Ovary (tissue), 9 donors: Measurements from ENCODE around the gene SGK1. TPM values are rescaled to one million over a fixed set of nuclear protein-coding genes. Genes with fewer than 3 reads are reported as not detected.
"Not testable (repeated sequence)": the region's sequence is repeated elsewhere in the genome, so short reads cannot be mapped to it uniquely, and the experiment has no call there.

ENCODE experiments used
- DNase-seq, 5 donors: peaks; one replicate each; pipeline ENCODE4 v3.0.0-alpha.2; 2019 to 2020
- H3K27ac ChIP-seq, 2 donors: fragments of 200-600 bp; one replicate each; pipeline versions ENCODE4 v1.5.1 to v1.8.0; 2019 to 2022
- H3K27me3 ChIP-seq: fragments of 200-600 bp; one replicate; pipeline ENCODE4 v1.8.0; 2022
- H3K36me3 ChIP-seq: fragments of 200-600 bp; sonication (generic); one replicate; pipeline ENCODE4 v1.5.1; 2019
- H3K4me1 ChIP-seq: one replicate; pipeline ENCODE4 v1.8.1; 2013; ENCODE audit warnings: mild to moderate bottlenecking, moderate library complexity; ENCODE audit not compliant: insufficient read depth
- H3K4me3 ChIP-seq: fragments of 200-600 bp; sonication (generic); one replicate; pipeline ENCODE4 v1.5.1; 2017
- H3K9me3 ChIP-seq, 2 donors: fragments of 200-600 bp in 1 of 2; sonication (generic) in 1 of 2; one replicate each; pipeline versions ENCODE4 v1.5.1 to v1.8.1; 2013 to 2019; ENCODE audit warnings: mild to moderate bottlenecking in 1 of 2, moderate library complexity in 1 of 2
- EP300 ChIP-seq: sonication (generic); formaldehyde crosslinking; IDR thresholded peaks from one replicate; pipeline ENCODE4 v1.6.1; 2017; ENCODE audit warnings: antibody characterized with exemption
- POLR2A ChIP-seq: fragments of 450-650 bp; IDR thresholded peaks from one replicate; pipeline ENCODE4 v1.6.1; 2017; ENCODE audit warnings: antibody characterized with exemption, mild to moderate bottlenecking, moderate library complexity
- WGBS, 3 donors: extraction: QIAGEN DNeasy Blood & Tissue Kit in 1 of 3; methylation state at CpG; one replicate each; pipeline versions ENCODE4 v1.1.5 to v1.1.7; 2013 to 2017; 5-methylcytosine and 5-hydroxymethylcytosine counted together
- intact Hi-C, 4 donors: fragments of 100-400 bp; cut with DNase I; formaldehyde crosslinking; loops; one replicate each; pipeline versions ENCODE4 v1.11.0 to v1.15.1; 2022 to 2023
- polyA plus RNA-seq, 2 donors: library from polyadenylated mRNA; stranded (reverse); fragments of 200-250 nt in 1 of 2; fragments of 350-450 nt in 1 of 2; fragmentation: Illumina TruSeq in 1 of 2; extraction: RNeasy Lipid Tissue Mini Kit (QIAGEN cat#74804) in 1 of 2; gene quantifications; one replicate each; pipeline ENCODE4 v1.2.3, GENCODE V29; 2013 to 2014
- total RNA-seq, 7 donors: library from RNA; depleted of rRNA in 2 of 7; stranded (reverse); fragments of >200 nt in 2 of 7; fragmentation: NEBNext Ultra II Directional in 3 of 7; extraction: Animal tissue kit (Norgen Biotek cat#: 25700) in 3 of 7; gene quantifications; one replicate each; pipeline versions ENCODE4 v1.1.0 to v1.2.4, GENCODE V29; 2016 to 2023
- TF ChIP-seq, protein P1 (sequence below), 3 donors: fragments of 450-650 bp in 2 of 3; fragments of 200-600 bp in 1 of 3; IDR thresholded peaks; one replicate each; pipeline versions ENCODE4 v1.5.1 to v1.8.0; 2016 to 2022; ENCODE audit warnings: antibody characterized with exemption in 3 of 3, mild to moderate bottlenecking in 1 of 3
- donor health status: DM: no; HTN: no; CAD: no; lungs with moderate emphysema.
- donor health status: DM: no; HTN: no; CAD: no.
- donor health status: Bipolar disorder and iron deficiency.
- donor health status: DM: yes; HTN: yes; CAD: no.
- donor health status: DM: no; HTN: no; CAD: no.
- donor health status: DM: yes; HTN: yes; CAD: no.

Gene SGK1
- total and polyA plus RNA-seq, 9 donors: 124 to 610 (median 174) TPM

DNA sequence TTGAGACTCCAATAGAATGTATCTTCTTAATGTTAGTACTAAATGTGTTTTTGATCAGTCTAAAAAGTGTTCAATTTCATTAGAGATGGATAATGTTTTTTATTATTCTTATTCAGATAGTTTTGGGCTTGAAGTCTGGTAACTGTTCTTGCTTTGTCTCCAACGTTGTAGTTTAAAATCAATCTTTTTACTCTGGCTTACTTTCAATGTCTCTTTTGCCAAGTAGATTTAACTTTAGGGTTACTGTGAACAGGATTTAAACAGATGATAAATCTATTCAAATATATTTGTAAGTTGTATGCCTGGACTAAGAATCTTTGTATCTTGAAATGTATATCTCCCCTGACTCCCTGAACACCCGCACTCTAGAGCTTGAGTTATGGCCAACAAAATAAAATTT, 51.1 kb downstream of the SGK1 start:
- Histone ChIP-seq H3K4me3 (no peak overlapping the region), H3K27me3 (no peaks in the 10 kb centered on the region), H3K27ac (no peak overlapping the region), H3K9me3 (no peaks in the 10 kb centered on the region), H3K4me1 (peaks cover 3% of the 10 kb centered on the region), H3K36me3 (no peaks in the 10 kb centered on the region)
- no peak for DNase-seq
- intact Hi-C loops: no loop called here
- WGBS, 3 donors: 44 to 52% (median 45%) methylated on average over 2 of the region's 2 CpGs
- TF ChIP-seq POLR2A (no peak), EP300 (no peak)
- TF ChIP-seq, protein P1, sequence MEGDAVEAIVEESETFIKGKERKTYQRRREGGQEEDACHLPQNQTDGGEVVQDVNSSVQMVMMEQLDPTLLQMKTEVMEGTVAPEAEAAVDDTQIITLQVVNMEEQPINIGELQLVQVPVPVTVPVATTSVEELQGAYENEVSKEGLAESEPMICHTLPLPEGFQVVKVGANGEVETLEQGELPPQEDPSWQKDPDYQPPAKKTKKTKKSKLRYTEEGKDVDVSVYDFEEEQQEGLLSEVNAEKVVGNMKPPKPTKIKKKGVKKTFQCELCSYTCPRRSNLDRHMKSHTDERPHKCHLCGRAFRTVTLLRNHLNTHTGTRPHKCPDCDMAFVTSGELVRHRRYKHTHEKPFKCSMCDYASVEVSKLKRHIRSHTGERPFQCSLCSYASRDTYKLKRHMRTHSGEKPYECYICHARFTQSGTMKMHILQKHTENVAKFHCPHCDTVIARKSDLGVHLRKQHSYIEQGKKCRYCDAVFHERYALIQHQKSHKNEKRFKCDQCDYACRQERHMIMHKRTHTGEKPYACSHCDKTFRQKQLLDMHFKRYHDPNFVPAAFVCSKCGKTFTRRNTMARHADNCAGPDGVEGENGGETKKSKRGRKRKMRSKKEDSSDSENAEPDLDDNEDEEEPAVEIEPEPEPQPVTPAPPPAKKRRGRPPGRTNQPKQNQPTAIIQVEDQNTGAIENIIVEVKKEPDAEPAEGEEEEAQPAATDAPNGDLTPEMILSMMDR (IDR thresholded peaks at IDR 0.05): no peak

DNA sequence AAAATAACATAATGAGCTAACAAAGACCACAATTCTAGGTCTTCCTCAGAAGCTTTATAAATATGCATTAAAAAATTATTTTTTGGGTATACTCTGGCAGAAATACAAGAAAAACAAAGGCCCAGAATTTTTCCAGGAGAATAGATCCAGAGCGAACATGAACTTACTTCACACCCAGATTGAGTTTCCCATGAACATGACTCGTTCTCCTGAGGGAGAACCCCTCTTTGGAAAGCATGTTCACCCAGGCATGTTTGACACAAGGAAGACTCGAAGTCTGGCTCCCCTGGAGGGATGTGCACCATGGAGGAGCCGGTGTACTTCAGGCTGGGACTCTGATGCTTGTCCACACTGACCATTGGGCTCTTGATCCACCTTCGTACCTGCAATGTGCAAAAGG, 56.1 kb downstream of the SGK1 start:
- 94 to 96% (median 94%) methylated on average over 5 of the region's 5 CpGs for WGBS, 3 donors
- intact Hi-C loops: no loop called here
- no peak overlapping the region for H3K4me3 ChIP-seq

DNA sequence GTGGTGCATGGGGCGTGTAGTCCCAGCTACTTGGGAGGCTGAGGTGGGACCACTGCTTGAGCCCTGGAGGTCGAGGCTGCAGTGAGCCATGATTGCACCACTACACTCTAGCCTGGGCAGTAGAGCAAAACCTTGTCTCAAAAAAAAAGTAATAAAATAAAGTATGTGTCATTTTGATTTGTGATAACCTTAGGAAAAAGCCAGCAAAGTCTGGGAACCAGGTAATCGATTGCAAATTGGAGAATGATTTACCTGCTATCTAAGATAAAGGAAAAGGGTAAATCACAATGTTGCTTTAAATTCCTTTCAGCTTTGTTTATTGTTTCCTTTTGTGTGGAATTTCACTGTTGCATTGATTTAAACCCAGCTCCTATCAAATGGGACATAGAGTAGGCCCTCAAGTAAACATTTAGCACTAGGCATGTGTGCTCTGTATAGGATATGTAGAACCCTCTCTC, 59.0 kb downstream of the SGK1 start:
- H3K4me3 ChIP-seq: no peak overlapping the region
- H3K4me1 ChIP-seq: peaks cover 8% of the 10 kb centered on the region
- intact Hi-C loops: no loop called here
- WGBS, 3 donors: 74 to 84% (median 78%) methylated on average over 3 of the region's 3 CpGs
- no peak overlapping the region for H3K27ac ChIP-seq
- TF ChIP-seq, protein P1 (IDR thresholded peaks at IDR 0.05): no peak
- TF ChIP-seq EP300: no peak
- no peak for TF ChIP-seq POLR2A
- DNase-seq: no peak
- H3K27me3 ChIP-seq: no peaks in the 10 kb centered on the region
- H3K9me3 ChIP-seq: no peaks in the 10 kb centered on the region
- no peaks in the 10 kb centered on the region for H3K36me3 ChIP-seq

More for the DNA sequence above, 56.1 kb downstream of the SGK1 start:
- no peaks in the 10 kb centered on the region for H3K27me3 ChIP-seq
- no peaks in the 10 kb centered on the region for H3K9me3 ChIP-seq
- no peak overlapping the region for H3K27ac ChIP-seq
- H3K36me3 ChIP-seq: no peaks in the 10 kb centered on the region
- TF ChIP-seq EP300 (no peak), POLR2A (no peak)
- TF ChIP-seq, protein P1 (IDR thresholded peaks at IDR 0.05): no peak
- peaks cover 4% of the 10 kb centered on the region for H3K4me1 ChIP-seq
- no peak for DNase-seq

DNA sequence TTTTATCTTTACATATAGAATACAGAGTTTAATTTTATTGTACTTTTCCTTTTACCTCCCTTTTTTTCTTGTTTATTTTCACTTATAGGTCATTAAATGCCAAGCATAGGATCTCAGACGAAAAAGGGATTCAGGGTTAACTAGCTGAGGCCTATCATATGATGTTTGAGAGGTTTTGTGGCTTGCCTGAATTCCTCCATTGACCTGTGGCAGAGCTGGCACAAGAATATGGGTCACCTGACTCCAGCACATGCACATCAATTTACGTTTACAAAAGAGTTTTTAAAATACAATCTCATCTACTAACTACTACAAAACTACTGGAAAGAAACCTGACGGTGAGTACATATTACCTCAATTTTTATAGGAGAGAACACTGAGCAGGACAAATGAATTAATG, 60.4 kb downstream of the SGK1 start:
- Histone ChIP-seq H3K27me3 (no peaks in the 10 kb centered on the region), H3K4me1 (peaks cover 10% of the 10 kb centered on the region), H3K4me3 (no peak overlapping the region), H3K27ac (no peak overlapping the region), H3K36me3 (no peaks in the 10 kb centered on the region), H3K9me3 (no peaks in the 10 kb centered on the region)
- no peak for DNase-seq
- WGBS, 3 donors: 45 to 67% (median 53%) methylated on average over 3 of the region's 3 CpGs
- TF ChIP-seq EP300: no peak
- intact Hi-C loops: no loop called here

DNA sequence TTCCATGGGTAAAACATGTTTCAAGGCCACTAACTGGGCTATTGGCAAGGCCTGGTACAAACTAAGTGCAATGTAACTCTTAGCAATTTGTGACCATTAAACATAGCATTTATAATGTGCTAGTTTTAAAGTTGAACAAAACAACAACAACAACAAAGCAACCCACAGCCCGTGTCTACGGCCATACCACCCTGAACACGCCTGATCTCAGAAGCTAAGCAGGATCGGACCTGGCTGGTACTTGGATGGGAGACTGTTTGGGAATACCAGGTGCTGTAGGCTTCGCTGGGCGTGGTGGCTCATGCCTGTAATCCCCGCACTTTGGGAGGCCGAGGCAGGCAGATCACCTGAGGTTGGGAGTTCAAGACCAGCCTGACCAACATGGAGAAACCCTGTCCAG, 61.0 kb downstream of the SGK1 start:
- Histone ChIP-seq H3K27me3 (no peaks in the 10 kb centered on the region), H3K36me3 (no peaks in the 10 kb centered on the region), H3K27ac (no peak overlapping the region), H3K4me1 (peaks cover 11% of the 10 kb centered on the region), H3K9me3 (no peaks in the 10 kb centered on the region), H3K4me3 (no peak overlapping the region)
- DNase-seq: no peak
- WGBS, 3 donors: 95 to 97% (median 97%) methylated on average over 8 of the region's 8 CpGs
- TF ChIP-seq EP300 (no peak), POLR2A (no peak)
- TF ChIP-seq, protein P1 (IDR thresholded peaks at IDR 0.05): no peak
- intact Hi-C loops: no loop called here

DNA sequence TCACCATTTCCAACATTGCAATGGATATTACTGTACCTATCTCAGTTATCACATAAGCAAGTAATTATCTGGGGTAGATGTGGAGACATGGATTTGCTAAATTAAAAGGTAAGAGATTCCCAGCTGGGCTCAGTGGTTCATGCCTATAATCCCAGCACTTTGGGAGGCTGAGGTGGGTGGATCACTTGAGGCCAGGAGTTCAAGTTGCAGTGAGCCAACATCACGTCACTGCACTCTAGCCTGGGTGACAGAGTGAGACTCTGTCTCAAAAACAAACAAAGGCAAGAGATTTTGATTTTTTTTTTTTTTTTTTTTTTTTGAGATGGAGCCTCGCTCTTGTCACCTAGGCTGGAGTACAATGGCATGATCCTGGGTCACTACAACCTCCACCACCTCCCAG, 62.6 kb downstream of the SGK1 start:
- H3K9me3 ChIP-seq, H3K27me3 ChIP-seq, intact Hi-C loops, H3K4me3 ChIP-seq, DNase-seq, H3K36me3 ChIP-seq, H3K27ac ChIP-seq: not testable (repeated sequence)
- 94 to 96% (median 95%) methylated on average over 2 of the region's 2 CpGs for WGBS, 3 donors
- H3K4me1 ChIP-seq: peaks cover 16% of the 10 kb centered on the region
